Measurements from ENCODE around the gene ZSCAN26.

GRCh38 chr6:28250747-28251146, 16.2 kb upstream of the ZSCAN26 start:
- no peak for TF ChIP-seq RFX5 (IDR thresholded peaks at IDR 0.05; ENCODE audit: low read length)
- no peak for TF ChIP-seq REST (IDR thresholded peaks at IDR 0.05; ENCODE audit: low read depth, low read length)
- TF ChIP-seq NFIC (IDR thresholded peaks at IDR 0.05; ENCODE audit: borderline replicate concordance), result no peak
- TF ChIP-seq CTCF (IDR thresholded peaks at IDR 0.05), result no peak
- TF ChIP-seq CHD2 (IDR thresholded peaks at IDR 0.05; ENCODE audit: low read length, partially characterized antibody), result no peak
- TF ChIP-seq TCF12 (IDR thresholded peaks at IDR 0.05), result no peak
- TF ChIP-seq ZBTB33 (IDR thresholded peaks at IDR 0.05; ENCODE audit: borderline replicate concordance, low read depth), result no peak
- TF ChIP-seq TEAD4 (IDR thresholded peaks at IDR 0.05; ENCODE audit: borderline replicate concordance, insufficient read depth), result no peak
- no peak for TF ChIP-seq NRF1 (IDR thresholded peaks at IDR 0.05; ENCODE audit: low read depth, low read length)
